Daoy (cell line): ENCODE measurements around the gene DNAAF5. TPM values are rescaled to one million over a fixed set of nuclear protein-coding genes. Genes with fewer than 3 reads are reported as not detected.
"Not testable (repeated sequence)": the region's sequence is repeated elsewhere in the genome, so short reads cannot be mapped to it uniquely, and the experiment has no call there.

ENCODE experiments used
- DNase-seq: peaks from one replicate; pipeline ENCODE4 v3.0.0-alpha.2; 2015; ENCODE audit warnings: low read depth
- total RNA-seq: library from RNA; depleted of rRNA; stranded (reverse); fragments of >200 nt; shearing (Covaris generic); gene quantifications from 2 replicates; pipeline ENCODE4 v1.2.3, GENCODE V29; 2014

DNAAF5 gene
- total RNA-seq, 1 experiment from 2014 or later, result 46.3 TPM

DNA sequence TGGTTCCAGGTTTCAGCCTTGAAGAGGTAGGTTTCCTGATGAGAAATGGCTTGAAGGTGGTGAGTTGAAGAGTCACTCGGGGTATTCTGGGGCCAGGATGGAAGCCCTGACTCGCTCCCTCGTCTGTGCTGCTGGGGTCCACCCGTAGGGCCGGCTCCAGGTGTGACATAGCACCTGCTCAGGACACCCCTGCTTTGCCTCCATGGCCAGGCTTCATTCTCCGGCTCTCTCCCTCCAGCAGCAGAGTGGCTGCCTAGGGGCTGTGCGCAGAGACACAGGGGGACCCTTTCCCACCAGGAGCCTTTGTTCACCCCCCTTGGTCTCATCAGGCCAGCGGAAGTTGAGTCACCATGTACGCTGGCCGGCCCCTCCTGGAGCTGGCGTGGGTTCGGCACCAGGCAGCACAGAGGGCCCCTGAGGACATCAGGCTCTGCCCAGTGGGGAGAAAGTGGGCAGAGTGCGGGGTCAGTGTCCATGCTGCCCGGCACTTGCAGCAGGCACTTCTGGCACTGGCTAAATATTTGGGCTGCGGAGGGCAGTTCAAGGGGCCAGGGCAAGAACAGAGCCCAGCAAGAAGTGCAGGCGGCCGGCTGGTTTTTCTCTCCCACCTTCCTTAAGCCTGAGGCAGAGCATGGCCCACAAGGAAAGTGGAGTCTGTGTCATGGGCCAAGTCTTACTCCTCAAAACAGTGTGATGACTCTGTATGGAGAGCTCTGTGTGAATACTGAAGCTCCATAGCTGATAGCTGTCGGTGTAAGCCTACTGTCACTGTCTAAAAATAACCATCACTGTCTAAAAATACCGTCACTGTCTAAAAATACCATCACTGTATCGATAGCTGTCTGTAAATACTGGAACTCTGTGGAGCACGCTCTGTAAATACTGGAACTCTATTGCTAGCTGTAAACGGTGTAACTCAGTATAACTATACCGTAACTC is 4.3 kb downstream of the DNAAF5 start:
- DNase-seq, result no peak

DNA sequence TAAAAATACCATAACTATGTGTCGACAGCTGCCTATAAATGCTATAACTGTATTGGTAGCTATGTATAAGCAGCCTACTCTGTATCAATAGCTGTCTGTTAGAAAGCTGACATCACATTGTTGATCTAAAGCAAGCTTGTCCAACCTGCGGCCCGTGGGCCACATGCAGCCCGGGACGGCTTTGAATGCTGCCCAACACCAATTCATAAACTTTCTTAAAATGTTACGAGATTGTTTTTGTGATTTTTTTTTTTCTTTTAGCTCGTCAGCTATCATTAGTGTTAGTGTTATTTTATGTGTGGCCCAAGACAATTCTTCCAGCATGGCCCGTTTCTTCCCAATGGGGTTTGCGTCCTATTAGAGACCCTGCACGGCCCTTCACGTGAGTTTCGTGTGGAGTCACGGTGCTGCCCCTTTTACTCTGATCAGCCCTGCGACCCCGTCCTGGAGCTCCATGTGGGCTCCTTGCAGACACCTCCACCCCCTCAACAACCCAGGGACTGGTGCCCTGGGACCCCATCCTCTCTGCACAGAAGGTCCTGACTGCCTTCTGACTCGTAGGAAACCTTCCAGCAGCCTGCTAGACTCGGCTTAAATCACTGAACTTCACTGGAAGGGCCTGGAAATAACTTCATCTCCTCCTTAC is 5.1 kb downstream of the DNAAF5 start:
- no peak for DNase-seq

DNA sequence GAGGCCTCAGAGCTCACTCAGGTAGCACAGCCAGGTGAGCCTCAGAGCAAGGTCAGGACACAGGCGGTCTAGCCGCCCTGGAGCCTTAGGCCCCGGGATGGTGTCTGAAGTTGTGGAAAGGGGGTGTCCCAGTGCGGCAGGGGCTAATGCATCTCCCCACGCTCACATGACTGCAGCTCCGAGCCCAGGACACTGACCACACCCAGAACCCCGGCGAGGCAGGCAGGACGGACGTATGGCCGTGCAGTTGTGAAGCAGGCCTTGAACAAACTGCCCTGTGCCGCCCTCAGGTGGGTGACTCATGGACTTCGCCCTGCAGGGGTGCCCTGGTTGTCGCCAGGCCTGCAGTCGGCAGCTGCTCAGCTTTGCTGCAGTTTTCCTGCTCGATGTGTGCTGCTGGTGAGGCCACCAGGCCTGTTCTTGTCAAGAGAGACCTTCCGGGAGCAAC is 5.6 kb downstream of the DNAAF5 start:
- peak; percentile 67 for DNase-seq

DNA sequence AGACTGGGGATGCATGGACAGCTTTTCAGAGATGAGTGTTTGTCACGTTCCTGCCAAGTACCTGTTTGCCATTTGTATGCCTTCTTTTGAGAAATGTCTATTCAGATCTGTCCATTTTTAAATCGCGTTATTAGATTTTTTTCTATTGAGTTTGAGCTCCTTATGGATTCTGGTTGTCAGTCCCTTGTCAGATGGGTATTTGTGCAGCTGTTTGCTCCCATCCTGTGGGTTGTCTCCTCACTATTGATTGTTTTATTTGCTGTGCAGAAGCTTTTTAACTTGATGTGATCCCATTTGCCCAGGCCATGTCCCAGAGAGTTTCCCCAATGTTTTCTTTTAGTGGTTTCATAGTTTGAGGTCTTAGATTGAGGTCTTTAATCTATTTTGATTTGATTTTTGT is 6.1 kb downstream of the DNAAF5 start:
- DNase-seq, result no peak

DNA sequence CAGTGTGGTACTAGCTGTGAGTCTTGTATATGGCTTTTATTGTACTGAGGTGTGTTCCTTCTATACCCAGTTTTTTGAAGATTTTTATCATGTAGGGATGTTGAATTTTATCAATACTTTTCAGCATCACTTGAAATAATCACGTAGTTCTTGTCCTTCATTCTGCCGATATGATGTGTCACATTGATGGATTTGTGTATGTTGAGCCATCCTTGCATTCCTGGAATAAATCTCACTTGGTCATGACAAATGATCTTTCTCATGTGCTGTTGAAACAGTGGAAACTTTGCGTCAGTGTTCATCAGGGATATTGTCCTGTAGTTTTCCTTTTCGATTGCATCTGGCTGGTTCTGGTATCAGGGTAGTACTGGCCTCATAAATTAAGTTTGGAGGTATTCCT is 7.7 kb downstream of the DNAAF5 start:
- no peak for DNase-seq

DNA sequence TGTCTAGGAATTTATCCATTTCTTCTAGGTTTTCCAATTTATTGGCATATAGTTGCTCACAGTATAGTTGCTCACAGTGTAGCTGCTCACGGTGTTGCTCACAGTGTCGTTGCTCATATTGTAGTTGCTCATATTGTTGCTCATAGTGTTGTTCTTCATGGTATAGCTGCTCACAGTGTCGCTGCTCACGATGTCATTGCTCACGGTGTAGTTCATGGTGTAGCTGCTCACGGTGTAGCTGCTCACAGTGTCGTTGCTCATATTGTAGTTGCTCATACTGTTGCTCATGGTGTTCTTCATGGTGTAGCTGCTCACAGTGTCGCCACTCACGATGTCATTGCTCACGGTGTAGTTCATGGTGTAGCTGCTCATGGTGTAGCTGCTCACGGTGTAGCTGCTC is 8.3 kb downstream of the DNAAF5 start:
- no peak for DNase-seq

DNA sequence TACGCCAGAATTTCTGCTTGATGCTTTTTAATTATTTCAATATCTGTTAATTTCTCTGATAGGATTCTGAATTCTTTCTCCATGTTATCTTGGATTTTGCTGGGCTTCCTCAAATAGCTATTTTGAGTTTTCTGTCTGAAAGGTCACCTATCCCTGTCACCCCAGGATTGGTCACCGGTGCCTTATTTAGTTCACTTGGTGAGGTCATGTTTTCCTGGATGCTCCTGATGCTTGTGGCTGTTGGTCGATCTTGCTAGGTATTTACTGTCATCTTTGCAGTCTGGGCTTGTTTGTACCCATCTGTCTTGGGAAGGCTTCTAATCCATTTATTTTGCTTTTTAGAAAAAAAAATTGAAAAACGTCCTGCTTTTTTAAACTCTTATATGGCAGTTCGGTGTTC is 11.7 kb downstream of the DNAAF5 start:
- DNase-seq, result no peak

DNA sequence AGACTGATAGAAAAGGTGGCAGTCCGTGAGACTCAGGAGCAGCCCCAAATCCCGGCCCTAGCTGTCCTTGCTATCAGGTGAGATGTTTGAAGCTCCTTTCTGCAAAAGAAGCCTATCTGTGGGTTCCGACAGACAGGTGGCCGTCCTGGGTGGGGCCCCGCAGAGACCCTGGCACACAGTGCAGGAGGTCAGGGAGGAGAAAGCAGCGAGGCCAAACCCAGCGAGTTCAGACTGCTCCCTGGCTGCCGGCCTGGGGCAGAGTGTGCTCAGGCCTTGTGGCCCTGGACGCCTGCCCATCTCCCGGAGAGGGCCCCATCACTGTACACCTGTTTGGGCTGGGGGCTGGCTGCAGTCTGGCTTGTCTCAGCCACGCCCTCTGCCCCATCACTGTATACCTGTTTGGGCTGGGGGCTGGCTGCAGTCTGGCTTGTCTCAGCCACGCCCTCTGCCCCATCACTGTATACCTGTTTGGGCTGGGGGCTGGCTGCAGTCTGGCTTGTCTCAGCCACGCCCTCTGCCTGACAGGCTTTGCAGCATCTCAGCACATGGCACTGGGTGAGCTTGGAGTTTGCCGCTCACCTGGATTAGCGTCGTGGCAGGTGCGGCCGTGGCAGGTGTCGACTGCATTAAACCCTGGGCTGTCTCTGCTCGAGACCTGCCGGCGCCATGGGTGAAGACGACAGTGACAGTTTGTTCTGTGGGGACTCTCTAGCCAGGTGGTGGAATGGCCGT is 12.4 kb downstream of the DNAAF5 start:
- DNase-seq, result no peak

DNA sequence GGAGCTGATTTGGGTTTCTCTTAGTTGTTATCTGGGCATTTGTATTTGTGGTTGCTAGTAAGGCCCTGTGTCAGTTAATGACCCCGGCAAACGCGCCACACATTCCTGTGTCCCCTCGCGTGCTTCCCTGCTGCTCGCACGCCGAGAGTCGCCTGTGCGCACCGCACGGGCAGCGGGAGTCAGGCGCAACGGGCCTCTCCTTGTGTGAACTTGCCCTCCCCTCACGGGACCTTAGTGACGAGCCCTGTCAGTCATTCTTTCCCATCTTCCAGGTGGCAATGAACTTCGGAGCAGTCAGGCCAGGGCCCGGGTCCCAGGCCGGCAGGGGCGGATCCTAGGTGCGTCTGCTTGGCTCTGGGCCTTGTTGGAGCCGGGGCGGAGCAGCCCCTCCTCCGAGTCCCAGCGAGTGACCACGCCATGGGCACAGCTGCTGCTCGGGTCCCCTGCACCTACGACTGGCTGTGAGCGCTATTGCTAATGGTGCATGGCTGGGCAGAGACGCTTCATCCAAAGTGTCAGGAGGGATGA is 13.0 kb downstream of the DNAAF5 start:
- DNase-seq, result no peak

DNA sequence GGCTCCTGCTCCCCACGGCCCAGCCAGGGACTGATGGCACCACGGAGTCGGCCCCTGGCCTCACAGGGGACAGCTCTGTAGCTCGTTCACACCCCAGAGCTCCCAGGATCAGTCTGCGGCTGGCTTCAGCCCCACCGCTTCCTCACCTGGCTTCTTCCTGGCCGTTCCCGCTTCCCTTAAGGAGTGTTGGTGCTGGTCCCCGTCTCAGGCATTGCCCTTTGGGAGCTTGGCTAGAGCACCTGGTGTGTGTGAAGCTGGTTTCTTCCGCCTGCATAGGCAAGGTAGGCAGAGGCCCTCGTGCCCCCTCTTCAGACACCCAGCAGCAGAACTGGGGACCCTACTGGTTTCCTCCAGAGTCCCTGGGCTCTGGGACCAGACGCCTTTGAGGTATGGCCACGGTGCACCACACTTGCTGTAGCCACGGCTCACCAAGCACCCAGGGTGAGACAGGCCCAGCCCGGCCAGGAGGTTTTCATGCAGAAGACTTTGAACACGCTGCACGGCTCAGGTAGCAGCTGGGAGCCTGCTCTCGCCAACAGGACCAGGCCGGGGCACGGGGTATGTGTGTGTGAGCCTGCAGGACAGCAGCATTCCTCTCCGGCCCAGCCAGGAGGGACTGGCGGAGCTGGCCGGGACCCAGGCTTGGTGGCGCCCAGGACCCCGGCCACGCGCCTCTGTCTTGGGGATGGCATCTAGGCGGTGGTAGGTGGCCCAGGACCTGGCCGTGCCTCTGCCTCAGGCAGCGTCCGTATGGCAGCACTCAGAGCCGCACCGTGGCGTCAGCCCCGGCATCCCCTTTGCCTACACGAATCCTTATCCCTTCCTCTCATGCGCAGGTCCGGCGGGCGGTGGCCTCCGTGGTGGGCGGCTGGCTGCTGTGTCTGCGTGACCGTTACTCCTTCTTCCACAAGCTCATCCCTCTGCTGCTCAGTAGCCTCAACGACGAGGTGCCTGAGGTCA is 13.8 kb downstream of the DNAAF5 start:
- DNase-seq, result no peak

DNA sequence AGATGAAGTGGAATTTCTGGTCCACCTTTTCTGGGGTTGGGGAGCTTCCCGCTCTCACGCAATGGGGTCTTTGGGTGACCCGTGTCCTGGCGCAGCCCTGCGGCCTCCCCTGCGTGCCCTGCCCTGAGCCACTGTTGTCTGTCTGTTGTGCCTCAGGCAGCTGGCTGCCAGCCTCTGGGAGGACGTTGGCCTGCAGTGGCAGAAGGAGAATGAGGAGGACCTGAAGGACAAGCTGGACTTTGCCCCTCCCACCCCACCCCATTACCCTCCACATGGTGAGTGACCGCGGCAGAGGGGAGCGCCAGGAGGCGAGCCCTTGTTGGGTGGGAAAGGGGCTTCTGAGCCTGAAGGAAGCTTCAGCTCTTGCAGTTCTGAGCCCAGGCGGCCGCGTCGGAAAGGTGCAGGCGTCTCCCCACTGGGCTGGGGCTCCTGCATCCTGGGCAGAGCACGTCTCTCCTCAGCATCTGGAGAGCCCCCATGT is 14.7 kb downstream of the DNAAF5 start:
- DNase-seq, result no peak

DNA sequence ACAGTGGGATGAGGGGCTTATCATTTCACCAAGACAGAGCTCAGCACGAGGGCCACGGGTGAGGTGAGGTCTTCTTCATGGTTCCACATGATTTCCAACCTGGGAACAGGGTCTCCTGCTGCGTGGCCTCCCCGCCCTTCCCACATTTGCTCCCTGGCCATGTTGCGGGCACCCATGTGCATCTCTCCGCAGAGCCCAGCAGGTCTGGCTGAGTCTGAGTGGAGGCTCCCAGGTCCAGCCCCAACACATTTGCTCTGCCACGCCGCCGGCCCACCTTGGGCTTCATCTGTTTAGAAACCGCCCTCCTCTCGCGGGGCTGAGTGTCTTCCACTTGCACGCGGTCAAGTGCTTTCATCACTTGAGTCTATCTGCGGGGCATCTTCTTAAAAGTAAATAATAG is 15.4 kb downstream of the DNAAF5 start:
- DNase-seq, result no peak

DNA sequence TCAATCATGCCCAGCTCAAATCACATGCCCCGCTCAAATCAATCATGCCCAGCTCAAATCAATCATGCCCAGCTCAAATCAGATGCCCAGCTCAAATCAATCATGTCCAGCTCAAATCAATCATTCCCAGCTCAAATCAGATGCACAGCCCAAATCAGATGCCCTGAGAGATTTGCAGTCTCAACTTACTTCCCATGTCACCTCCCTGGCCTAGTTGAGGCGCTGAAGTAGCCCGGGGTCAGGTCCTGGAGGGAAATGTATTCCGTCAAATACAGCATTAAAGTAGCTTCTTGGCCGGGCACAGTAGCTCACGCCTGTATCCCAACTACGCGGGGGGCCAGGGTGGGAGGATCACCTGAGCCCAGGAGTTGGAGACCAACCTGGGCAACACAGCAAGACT is 16.3 kb downstream of the DNAAF5 start:
- DNase-seq, result no peak

DNA sequence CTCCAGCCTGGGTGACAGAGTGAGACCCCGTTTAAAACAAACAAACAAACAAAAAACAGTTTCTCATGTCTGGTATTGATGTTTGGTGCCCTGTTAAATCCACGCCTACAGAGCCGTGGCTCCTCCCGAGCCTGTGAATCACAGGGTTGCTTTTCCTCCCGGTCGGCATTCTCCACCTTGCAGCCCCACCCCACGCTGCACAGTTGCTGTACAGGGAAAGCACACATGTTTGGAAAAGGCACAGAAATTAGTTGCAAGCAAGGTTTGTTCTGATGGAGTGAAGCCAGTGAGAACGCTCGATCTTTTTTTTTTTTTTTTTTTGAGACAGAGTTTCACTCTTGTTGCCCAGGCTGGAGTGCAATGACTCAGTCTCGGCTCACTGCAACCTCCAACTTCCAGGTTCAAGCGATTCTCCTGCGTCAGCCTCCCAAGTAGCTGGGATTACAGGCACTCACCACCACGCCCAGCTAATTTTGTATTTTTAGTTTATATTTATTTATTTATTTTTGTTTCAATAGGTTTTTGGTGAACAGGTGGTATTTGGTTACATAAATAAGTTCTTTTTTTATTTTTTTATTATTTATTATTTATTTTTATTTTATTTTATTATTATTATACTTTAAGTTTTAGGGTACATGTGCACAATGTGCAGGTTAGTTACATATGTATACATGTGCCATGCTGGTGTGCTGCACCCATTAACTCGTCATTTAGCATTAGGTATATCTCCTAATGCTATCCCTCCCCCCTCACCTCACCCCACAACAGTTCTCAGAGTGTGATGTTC is 17.0 kb downstream of the DNAAF5 start:
- DNase-seq, result not testable (repeated sequence)

DNA sequence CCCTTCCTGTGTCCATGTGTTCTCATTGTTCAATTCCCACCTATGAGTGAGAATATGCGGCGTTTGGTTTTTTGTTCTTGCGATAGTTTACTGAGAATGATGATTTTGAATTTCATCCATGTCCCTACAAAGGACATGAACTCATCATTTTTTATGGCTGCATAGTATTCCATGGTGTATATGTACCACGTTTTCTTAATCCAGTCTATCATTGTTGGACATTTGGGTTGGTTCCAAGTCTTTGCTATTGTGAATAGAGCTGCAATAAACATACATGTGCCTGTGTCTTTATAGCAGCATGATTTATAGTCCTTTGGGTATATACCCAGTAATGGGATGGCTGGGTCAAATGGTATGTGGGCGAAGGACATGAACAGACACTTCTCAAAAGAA is 17.6 kb downstream of the DNAAF5 start:
- not testable (repeated sequence) for DNase-seq

DNA sequence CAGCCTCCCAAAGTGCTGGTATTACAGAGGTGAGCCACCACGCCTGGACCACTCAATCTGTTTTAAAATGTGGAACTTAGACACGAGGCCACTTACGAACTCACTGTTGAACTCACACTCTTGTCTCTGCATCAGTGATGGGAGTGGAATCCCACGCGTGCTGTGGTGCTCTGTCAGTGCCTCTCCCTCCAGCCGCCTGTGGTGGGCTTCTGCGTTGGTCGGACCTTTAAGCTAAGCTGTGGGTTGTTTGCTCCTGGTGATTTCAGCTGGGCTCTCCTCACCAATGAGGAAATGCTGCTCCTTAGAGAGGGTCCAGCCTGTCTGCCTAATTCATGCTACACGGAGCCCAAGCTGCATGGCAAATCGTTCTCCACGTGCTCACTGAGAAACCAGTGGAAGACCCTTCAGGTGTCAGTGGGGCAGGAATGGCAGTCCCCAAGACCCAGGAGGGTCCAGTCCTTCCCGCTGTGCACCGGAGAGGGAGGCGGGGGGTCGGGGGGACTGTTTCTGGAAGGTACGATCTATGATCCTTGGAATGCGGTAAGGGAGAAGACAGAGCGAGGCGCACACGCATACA is 18.4 kb downstream of the DNAAF5 start:
- no peak for DNase-seq

DNA sequence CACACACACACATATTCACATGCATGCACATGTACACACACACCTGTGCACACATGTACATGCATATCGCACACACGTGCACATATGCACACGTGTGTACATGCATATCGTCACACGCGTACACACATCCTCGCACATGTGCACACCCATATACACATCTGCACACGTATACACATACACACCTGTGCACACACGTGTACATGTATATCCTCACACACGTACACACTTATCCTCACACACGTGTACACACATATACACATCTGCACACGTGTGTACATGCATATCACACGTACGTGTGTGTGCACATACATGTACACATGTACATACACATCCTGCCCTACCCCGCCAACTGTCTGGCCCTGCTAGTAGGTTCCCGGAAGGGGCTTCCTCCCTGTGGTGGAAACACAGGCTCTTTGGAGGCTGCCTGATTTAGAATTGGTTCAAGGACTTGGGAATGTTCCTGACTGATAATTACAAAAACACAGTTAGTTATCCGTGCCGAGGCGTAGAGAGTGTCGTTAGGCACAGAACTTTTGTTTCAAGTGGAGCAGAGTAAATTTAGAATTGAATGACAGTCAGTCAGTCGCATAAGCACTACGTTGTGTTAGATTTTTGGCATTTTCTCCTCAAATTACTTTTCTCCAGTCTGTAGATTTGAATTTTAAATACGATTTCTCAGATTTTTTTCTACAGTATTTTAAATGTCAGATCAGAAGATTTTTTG is 19.1 kb downstream of the DNAAF5 start:
- DNase-seq, result no peak

DNA sequence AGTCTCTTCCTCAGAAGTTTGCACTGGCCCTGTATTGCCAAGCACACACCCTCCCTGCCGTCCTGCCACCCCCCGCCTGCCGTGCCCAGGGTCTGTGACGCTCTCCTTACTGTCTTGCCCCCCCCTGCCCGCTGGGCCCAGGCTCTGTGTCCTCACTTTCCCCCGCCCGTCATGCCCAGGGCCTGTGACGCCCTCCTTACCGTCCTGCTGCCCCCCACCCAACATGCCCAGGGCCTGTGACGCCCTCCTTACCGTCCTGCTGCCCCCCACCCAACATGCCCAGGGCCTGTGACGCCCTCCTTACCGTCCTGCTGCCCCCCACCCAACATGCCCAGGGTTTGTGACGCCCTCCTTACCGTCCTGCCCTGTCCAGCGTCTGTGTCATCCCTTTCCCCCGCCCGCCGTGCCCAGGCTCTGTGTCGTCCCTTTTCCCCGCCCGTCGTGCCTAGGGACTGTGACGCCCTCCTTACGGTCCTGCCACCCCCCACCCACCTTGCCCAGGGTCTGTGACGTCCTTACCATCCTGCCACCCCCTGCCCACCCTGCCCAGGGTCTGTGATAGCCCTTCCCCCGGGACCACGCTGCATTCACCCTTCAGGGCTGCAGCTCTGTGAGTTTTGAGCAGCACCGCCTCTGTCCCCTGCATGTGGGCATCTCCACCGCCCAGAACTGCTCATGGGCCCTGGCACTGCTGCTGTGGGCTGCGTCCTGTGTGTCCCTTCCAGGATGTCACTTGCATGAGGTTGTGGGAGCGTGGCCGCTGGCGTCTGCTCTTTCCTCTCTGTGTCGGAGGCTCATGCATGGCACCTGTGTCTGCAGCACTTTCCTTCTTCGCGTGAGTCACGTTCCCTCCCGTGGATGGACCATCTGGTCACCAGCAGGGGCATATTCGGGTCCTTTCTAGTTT is 19.9 kb downstream of the DNAAF5 start:
- DNase-seq, result no peak
